Type B pancreatic cell (in vitro differentiated cells): ENCODE measurements around the gene ANKRD11. TPM values are rescaled to one million over a fixed set of nuclear protein-coding genes. Genes with fewer than 3 reads are reported as not detected.
"Not testable (repeated sequence)": the region's sequence is repeated elsewhere in the genome, so short reads cannot be mapped to it uniquely, and the experiment has no call there.

Experiments
- DNase-seq: peaks from one replicate; pipeline ENCODE4 v3.0.0; 2021; ENCODE audit warnings: mixed read lengths; ENCODE audit not compliant: unreplicated experiment; ENCODE audit errors: extremely low spot score
- H3K27ac Mint-ChIP-seq: 2 replicates; pipeline ENCODE4 v1.8.0; 2021; ENCODE audit warnings: mild to moderate bottlenecking, mixed read lengths
- H3K27me3 Mint-ChIP-seq: 2 replicates; pipeline ENCODE4 v1.8.0; 2021; ENCODE audit warnings: mixed read lengths
- H3K36me3 Mint-ChIP-seq: 2 replicates; pipeline ENCODE4 v1.8.0; 2021; ENCODE audit warnings: mixed read lengths
- H3K4me1 Mint-ChIP-seq: one replicate; pipeline ENCODE4 v1.8.0; 2021; ENCODE audit warnings: mixed read lengths; ENCODE audit not compliant: unreplicated experiment
- H3K4me3 Mint-ChIP-seq: 2 replicates; pipeline ENCODE4 v1.8.0; 2021; ENCODE audit warnings: mild to moderate bottlenecking, mixed read lengths
- H3K9me3 Mint-ChIP-seq: 2 replicates; pipeline ENCODE4 v1.8.0; 2021; ENCODE audit warnings: mixed read lengths
- CTCF ChIP-seq: fragments of 200-600 bp; sonication (generic); conservative IDR thresholded peaks from 2 replicates; pipeline ENCODE4 v1.5.0; 2021; ENCODE audit warnings: antibody characterized with exemption, mild to moderate bottlenecking
- total RNA-seq: library from RNA; stranded (reverse); gene quantifications from 2 replicates; pipeline ENCODE4 v1.2.1, GENCODE V29; 2021; ENCODE audit warnings: low replicate concordance

ANKRD11 gene
- total RNA-seq, 1 donor from 2014 or later = 153 TPM

- DNase-seq = no peak
- TF ChIP-seq CTCF = no peak
- Mint-ChIP-seq H3K27me3 (no peaks in the 10 kb centered on the region), H3K27ac (no peak overlapping the region), H3K4me1 (peaks cover 3% of the 10 kb centered on the region), H3K9me3 (peaks cover under 1% of the 10 kb centered on the region), H3K4me3 (peak overlapping the region; percentile 36), H3K36me3 (peaks cover under 1% of the 10 kb centered on the region)
Measured at GRCh38 chr16:89244754-89245153, 245.6 kb downstream of the ANKRD11 start.

GRCh38 chr16:89244264-89244663 is 246.1 kb downstream of the ANKRD11 start:
- H3K4me3 Mint-ChIP-seq = peak overlapping the region; percentile 31
- DNase-seq, H3K9me3 Mint-ChIP-seq, H3K36me3 Mint-ChIP-seq, H3K27me3 Mint-ChIP-seq, H3K27ac Mint-ChIP-seq, H3K4me1 Mint-ChIP-seq: not testable (repeated sequence)

- Mint-ChIP-seq H3K4me1 (peaks cover 3% of the 10 kb centered on the region), H3K27ac (no peak overlapping the region), H3K36me3 (peaks cover under 1% of the 10 kb centered on the region), H3K4me3 (peak overlapping the region; percentile 67), H3K27me3 (no peaks in the 10 kb centered on the region), H3K9me3 (no peaks in the 10 kb centered on the region)
- DNase-seq = no peak
- TF ChIP-seq CTCF = no peak
Measured at GRCh38 chr16:89243664-89244063, 246.7 kb downstream of the ANKRD11 start.

- Mint-ChIP-seq H3K9me3 (no peaks in the 10 kb centered on the region), H3K27ac (no peak overlapping the region), H3K36me3 (peaks cover 3% of the 10 kb centered on the region), H3K4me3 (peak overlapping the region; percentile 67), H3K4me1 (peaks cover 3% of the 10 kb centered on the region), H3K27me3 (no peaks in the 10 kb centered on the region)
- no peak for TF ChIP-seq CTCF
- no peak for DNase-seq
Measured at GRCh38 chr16:89242795-89243200, 247.6 kb downstream of the ANKRD11 start.

- peaks cover 3% of the 10 kb centered on the region for H3K36me3 Mint-ChIP-seq
Measured at GRCh38 chr16:89241187-89242007, 249.0 kb downstream of the ANKRD11 start.

More at GRCh38 chr16:89241187-89242007, 249.0 kb downstream of the ANKRD11 start:
- no peaks in the 10 kb centered on the region for H3K9me3 Mint-ChIP-seq
- no peak for TF ChIP-seq CTCF
- peaks cover 3% of the 10 kb centered on the region for H3K4me1 Mint-ChIP-seq
- H3K4me3 Mint-ChIP-seq = peak overlapping the region; percentile 98
- DNase-seq = no peak
- no peaks in the 10 kb centered on the region for H3K27me3 Mint-ChIP-seq
- peak overlapping the region; percentile 96 for H3K27ac Mint-ChIP-seq
